ENCODE data around the gene LDLR.

LDLR gene

GRCh38 chr19:11047866-11048265, 41.4 kb upstream of the LDLR start:
- H3K4me3 ChIP-seq (replicated peaks in 1 of 2; ENCODE audit: low read depth in 2 of 2, low read length in 2 of 2) = no peak overlapping the region
- TF ChIP-seq CTCF (IDR thresholded peaks at IDR 0.05; ENCODE audit: low read depth, low read length) = no peak
- DNase-seq (ENCODE audit: low read depth in 2 of 2) = no peak

GRCh38 chr19:11050323-11051114, 38.7 kb upstream of the LDLR start:
- H3K4me3 ChIP-seq (replicated peaks in 1 of 2; ENCODE audit: low read depth in 2 of 2, low read length in 2 of 2) = no peak overlapping the region
- no peak for DNase-seq (ENCODE audit: low read depth in 2 of 2)
- no peak for TF ChIP-seq CTCF (IDR thresholded peaks at IDR 0.05; ENCODE audit: low read depth, low read length)

DNA sequence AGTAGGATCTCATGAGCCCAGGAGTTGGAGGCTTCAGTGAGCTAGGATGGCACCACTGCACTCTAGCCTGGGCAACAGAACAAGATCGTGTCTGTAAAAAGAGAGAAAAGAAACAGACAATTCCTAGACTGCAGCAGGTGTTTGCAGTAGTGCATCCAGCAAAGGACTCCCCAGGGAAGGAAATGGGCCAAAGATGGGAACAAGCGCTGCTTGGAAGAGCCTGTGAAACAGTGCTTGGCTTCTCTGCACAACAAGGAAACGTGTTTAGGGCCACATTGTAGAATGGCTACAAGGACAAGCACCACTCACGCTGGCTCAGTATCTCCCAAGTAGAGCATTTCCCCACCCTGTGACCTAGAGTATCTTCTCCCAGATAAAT, 35.5 kb upstream of the LDLR start:
- TF ChIP-seq CTCF (IDR thresholded peaks at IDR 0.05; ENCODE audit: low read depth, low read length) = no peak
- no peak for DNase-seq (ENCODE audit: low read depth in 2 of 2)
- H3K4me3 ChIP-seq (replicated peaks in 1 of 2; ENCODE audit: low read depth in 2 of 2, low read length in 2 of 2) = no peak overlapping the region

GRCh38 chr19:11054200-11054599, 35.1 kb upstream of the LDLR start:
- DNase-seq (ENCODE audit: low read depth in 2 of 2) = no peak
- no peak for TF ChIP-seq CTCF (IDR thresholded peaks at IDR 0.05; ENCODE audit: low read depth, low read length)

DNA sequence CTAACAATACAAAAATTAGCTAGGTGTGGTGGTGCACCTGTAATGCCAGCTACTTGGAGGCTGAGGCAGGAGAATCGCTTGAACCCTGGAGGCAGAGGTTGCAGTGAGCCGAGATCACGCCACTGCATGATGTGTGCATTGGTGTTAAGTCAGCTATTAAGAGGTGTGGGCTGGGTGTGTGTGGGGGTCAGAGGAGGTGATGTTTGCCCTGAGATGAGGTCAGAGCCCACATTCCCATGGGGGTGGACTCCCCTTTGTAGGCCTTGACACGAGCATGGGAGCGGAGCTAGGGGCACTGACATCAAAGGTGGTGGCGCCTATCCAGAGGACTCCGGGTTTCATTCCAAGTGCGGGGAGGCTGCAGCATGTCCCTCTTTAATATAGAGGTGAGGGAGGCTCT, 34.6 kb upstream of the LDLR start:
- TF ChIP-seq CTCF (IDR thresholded peaks at IDR 0.05; ENCODE audit: low read depth, low read length) = no peak
- no peak overlapping the region for H3K4me3 ChIP-seq (replicated peaks in 1 of 2; ENCODE audit: low read depth in 2 of 2, low read length in 2 of 2)
- no peak for DNase-seq (ENCODE audit: low read depth in 2 of 2)

More at GRCh38 chr19:11054200-11054599, 35.1 kb upstream of the LDLR start:
- H3K4me3 ChIP-seq (replicated peaks in 1 of 2; ENCODE audit: low read depth in 2 of 2, low read length in 2 of 2) = no peak overlapping the region

DNA sequence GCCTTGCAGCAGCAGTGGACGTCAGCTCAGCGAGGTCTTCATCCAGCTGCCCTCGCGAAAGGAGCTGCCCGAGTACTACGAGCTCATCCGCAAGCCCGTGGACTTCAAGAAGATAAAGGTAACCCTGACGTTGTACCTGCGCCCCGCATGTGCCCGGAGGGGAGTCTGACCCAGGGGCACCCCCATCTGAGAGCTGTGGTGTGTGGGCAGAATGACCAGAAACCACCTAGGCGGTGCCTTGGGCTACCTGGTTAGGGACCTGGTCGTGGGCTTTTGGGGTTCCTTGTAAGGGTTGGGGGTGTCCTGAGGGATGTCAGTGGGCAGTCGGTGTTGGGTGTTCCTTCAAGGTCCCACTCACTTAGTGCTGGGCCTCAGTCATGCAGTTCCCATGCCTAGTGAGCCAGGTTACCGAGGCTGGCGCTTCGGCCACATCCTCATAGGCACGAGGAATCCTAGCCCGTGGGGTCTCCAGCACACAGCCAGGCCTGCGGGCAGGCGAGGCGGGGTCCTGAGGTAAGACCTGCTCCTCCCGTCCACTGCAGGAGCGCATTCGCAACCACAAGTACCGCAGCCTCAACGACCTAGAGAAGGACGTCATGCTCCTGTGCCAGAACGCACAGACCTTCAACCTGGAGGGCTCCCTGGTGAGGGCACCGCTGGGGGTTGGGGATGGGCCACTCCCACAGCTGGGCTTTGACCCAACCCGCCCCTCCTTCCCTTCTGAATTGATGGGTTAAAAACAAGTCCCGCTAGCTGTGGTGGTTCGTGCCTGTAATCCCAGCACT, 30.8 kb upstream of the LDLR start:
- no peak for TF ChIP-seq CTCF (IDR thresholded peaks at IDR 0.05; ENCODE audit: low read depth, low read length)
- no peak for DNase-seq (ENCODE audit: low read depth in 2 of 2)

More for the DNA sequence above, 30.8 kb upstream of the LDLR start:
- H3K4me3 ChIP-seq (replicated peaks in 1 of 2; ENCODE audit: low read depth in 2 of 2, low read length in 2 of 2) = no peak overlapping the region
